Kidney epithelial cell (primary cell): ENCODE measurements around the gene LMF1. TPM values are rescaled to one million over a fixed set of nuclear protein-coding genes. Genes with fewer than 3 reads are reported as not detected.
"Not testable (repeated sequence)": the region's sequence is repeated elsewhere in the genome, so short reads cannot be mapped to it uniquely, and the experiment has no call there.

Source experiments
- DNase-seq: peaks from one replicate; pipeline ENCODE4 v3.0.0-alpha.2; 2010; ENCODE audit warnings: low read depth
- H3K27me3 ChIP-seq: 2 replicates; pipeline ENCODE4 v1.6.0; 2011; ENCODE audit warnings: low read length; ENCODE audit not compliant: control insufficient read depth, insufficient read depth
- H3K36me3 ChIP-seq: 2 replicates; pipeline ENCODE4 v1.5.1; 2011; ENCODE audit warnings: low read length; ENCODE audit not compliant: control insufficient read depth, insufficient read depth
- H3K4me3 ChIP-seq: 2 replicates; pipeline ENCODE4 v1.5.1; 2011; ENCODE audit warnings: low read depth, mild to moderate bottlenecking, control low read depth, low read length
- total RNA-seq: library from RNA; depleted of rRNA; stranded (reverse); fragments of >200 nt; gene quantifications from 2 replicates; pipeline ENCODE4 v1.2.3, GENCODE V29; 2015
- TF ChIP-seq, protein P1 (sequence below): IDR thresholded peaks from 2 replicates; pipeline ENCODE4 v1.5.1; 2011; ENCODE audit warnings: mild to moderate bottlenecking, moderate library complexity, low read length, control low read depth, inconsistent platforms; ENCODE audit not compliant: insufficient read depth, poor library complexity, severe bottlenecking

The LMF1 gene
- total RNA-seq, 1 donor from 2014 or later = 26.3 TPM

- Histone ChIP-seq H3K4me3 (no peak overlapping the region), H3K27me3 (peaks cover 7% of the 10 kb centered on the region), H3K36me3 (no peaks in the 10 kb centered on the region)
- TF ChIP-seq, protein P1, sequence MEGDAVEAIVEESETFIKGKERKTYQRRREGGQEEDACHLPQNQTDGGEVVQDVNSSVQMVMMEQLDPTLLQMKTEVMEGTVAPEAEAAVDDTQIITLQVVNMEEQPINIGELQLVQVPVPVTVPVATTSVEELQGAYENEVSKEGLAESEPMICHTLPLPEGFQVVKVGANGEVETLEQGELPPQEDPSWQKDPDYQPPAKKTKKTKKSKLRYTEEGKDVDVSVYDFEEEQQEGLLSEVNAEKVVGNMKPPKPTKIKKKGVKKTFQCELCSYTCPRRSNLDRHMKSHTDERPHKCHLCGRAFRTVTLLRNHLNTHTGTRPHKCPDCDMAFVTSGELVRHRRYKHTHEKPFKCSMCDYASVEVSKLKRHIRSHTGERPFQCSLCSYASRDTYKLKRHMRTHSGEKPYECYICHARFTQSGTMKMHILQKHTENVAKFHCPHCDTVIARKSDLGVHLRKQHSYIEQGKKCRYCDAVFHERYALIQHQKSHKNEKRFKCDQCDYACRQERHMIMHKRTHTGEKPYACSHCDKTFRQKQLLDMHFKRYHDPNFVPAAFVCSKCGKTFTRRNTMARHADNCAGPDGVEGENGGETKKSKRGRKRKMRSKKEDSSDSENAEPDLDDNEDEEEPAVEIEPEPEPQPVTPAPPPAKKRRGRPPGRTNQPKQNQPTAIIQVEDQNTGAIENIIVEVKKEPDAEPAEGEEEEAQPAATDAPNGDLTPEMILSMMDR = no peak
- DNase-seq = no peak
Observed at GRCh38 chr16:890716-891352, 80.0 kb downstream of the LMF1 start.

DNA sequence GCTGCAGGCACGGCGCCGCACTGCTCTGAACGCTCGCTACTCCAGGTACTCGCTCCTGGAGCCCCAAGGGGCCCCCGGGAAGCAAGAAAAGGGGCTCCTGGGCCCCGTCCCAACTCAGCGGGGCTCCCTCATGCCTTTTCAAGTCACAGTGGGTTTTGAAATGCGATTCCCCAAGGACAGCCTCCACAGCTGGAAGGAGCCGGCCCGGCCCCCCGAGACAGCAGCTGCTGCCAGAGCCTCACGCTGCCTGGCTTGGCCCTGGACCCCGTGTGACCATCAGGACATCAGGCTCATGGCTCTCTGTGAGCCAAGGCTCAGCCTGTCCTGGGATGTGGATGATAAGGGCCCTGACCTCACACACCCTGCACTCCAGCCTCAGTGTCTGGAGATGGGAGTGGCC, 80.6 kb downstream of the LMF1 start:
- H3K36me3 ChIP-seq = no peaks in the 10 kb centered on the region
- DNase-seq = no peak
- peaks cover 7% of the 10 kb centered on the region for H3K27me3 ChIP-seq
- TF ChIP-seq, protein P1 = no peak
- no peak overlapping the region for H3K4me3 ChIP-seq

- TF ChIP-seq, protein P1 = no peak
- DNase-seq = no peak
- Histone ChIP-seq H3K4me3 (no peak overlapping the region), H3K27me3 (peaks cover 7% of the 10 kb centered on the region), H3K36me3 (no peaks in the 10 kb centered on the region)
Observed at GRCh38 chr16:889586-889985, 81.2 kb downstream of the LMF1 start.

- TF ChIP-seq, protein P1 = no peak
- H3K27me3 ChIP-seq = peaks cover 7% of the 10 kb centered on the region
- no peaks in the 10 kb centered on the region for H3K36me3 ChIP-seq
- H3K4me3 ChIP-seq = no peak overlapping the region
- no peak for DNase-seq
Observed at GRCh38 chr16:888901-889570, 81.7 kb downstream of the LMF1 start.

- not testable (repeated sequence) for H3K27me3 ChIP-seq, DNase-seq, H3K36me3 ChIP-seq, H3K4me3 ChIP-seq
Observed at GRCh38 chr16:888456-888855, 82.3 kb downstream of the LMF1 start.

DNA sequence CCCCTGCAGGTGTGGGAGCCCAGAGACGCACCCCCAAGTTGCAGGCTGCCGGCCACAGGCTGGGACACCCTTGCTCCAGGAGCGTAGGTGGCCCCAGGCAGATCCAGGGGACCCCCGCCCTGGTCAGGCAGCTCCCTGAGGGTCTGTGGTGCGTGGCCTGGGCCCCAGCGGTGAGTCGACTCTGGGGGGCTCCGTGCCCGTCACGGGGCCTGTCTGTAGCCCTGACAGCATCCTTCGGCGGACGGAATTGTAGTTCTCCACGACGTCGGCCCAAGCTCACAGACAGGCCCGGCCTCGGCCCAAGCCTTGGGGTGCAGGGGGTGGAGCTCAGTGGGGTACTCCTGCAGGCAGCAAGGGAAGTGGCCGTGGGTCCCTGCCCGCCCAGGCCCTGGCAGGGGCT, 82.9 kb downstream of the LMF1 start:
- H3K27me3 ChIP-seq = peaks cover 4% of the 10 kb centered on the region
- TF ChIP-seq, protein P1 = no peak
- H3K36me3 ChIP-seq = no peaks in the 10 kb centered on the region
- no peak for DNase-seq
- H3K4me3 ChIP-seq = no peak overlapping the region
